Psoas muscle (tissue), 8 donors: Measurements from ENCODE around the gene PALLD. TPM values are rescaled to one million over a fixed set of nuclear protein-coding genes. Genes with fewer than 3 reads are reported as not detected.

Source experiments
- ATAC-seq, 4 donors: fragments of 200-7000 bp; cut with Tn5 transposase; one replicate each; pipeline ENCODE4 v1.9.1; 2020; ENCODE audit warnings: moderate library complexity in 3 of 4, mild to moderate bottlenecking in 2 of 4
- DNase-seq, 2 donors: peaks; one replicate each; pipeline ENCODE4 v3.0.0-alpha.2; 2020
- H3K27ac ChIP-seq: fragments of 200-600 bp; one replicate; pipeline ENCODE4 v1.8.0; 2022
- H3K27me3 ChIP-seq, 3 donors: fragments of 200-600 bp in 1 of 3; one replicate each; pipeline versions ENCODE4 v1.6.1 to v1.8.0; 2013 to 2022; ENCODE audit warnings: low read length in 2 of 3, mild to moderate bottlenecking in 2 of 3, moderate library complexity in 1 of 3; ENCODE audit not compliant: insufficient read depth in 3 of 3
- H3K36me3 ChIP-seq, 2 donors: fragments of 200-600 bp in 1 of 2; one replicate each; pipeline versions ENCODE4 v1.6.1 to v1.8.0; 2013 to 2022; ENCODE audit warnings: low read depth in 1 of 2, mild to moderate bottlenecking in 1 of 2, moderate library complexity in 1 of 2; ENCODE audit not compliant: insufficient read depth in 1 of 2
- H3K4me1 ChIP-seq: fragments of 200-600 bp; one replicate; pipeline ENCODE4 v1.8.0; 2022
- H3K4me3 ChIP-seq: fragments of 200-600 bp; one replicate; pipeline ENCODE4 v1.8.0; 2022; ENCODE audit warnings: mild to moderate bottlenecking
- H3K9me3 ChIP-seq: fragments of 200-600 bp; one replicate; pipeline ENCODE4 v1.8.0; 2022
- WGBS, 3 donors: extraction: QIAGEN DNeasy Blood & Tissue Kit; methylation state at CpG; one replicate each; pipeline versions ENCODE4 v1.1.6 to v1.1.7; 2013; 5-methylcytosine and 5-hydroxymethylcytosine counted together
- intact Hi-C, 2 donors: fragments of 100-400 bp; cut with DNase I; formaldehyde crosslinking; loops; one replicate each; pipeline versions ENCODE4 v1.11.0 to v1.14.2; 2022
- polyA plus RNA-seq, 3 donors: library from polyadenylated mRNA; stranded (reverse); fragments of 200-250 nt; gene quantifications; one replicate each; pipeline ENCODE4 v1.2.3, GENCODE V29; 2013
- total RNA-seq, 4 donors: library from RNA; stranded (reverse); fragmentation: NEBNext Ultra II Directional in 2 of 4; extraction: Animal tissue kit (Norgen Biotek cat#: 25700) in 2 of 4; gene quantifications; one replicate each; pipeline versions ENCODE4 v1.2.1 to v1.2.4, GENCODE V29; 2021 to 2023
- TF ChIP-seq, protein P1 (sequence below): fragments of 200-600 bp; IDR thresholded peaks from one replicate; pipeline ENCODE4 v1.8.0; 2022; ENCODE audit warnings: antibody characterized with exemption
- donor health status: healthy with polysubstance abuse.
- donor health status: DM: no; HTN: no; CAD: no; lungs with moderate emphysema.
- donor health status: Bipolar disorder and iron deficiency.
- donor health status: healthy.
- donor health status: DM: yes; HTN: yes; CAD: no.
- donor health status: DM: no; HTN: no; CAD: no.
- donor health status: DM: no; HTN: no; CAD: no.
- donor health status: DM: yes; HTN: yes; CAD: no.

Gene PALLD
- total and polyA plus RNA-seq, 7 donors = 19.2 to 245 (median 168) TPM

DNA sequence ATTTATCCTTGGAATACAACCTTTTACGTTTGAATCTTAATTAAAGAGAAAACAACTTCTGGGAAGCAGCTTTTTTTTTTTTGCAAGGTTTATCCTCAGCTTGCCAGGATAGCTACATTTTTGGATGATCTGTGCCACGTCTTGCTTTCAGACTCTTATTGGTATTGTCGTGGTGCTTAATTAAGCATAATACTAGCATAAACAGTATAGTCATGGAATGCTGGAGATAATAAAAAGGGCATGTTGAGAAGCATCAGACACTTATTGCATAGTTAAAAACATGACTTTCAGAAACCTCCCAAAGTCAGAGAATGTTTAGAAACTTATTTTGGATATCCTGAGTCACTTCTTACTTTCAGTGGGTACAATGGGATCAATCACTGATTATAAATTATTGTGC, 77.0 kb downstream of the PALLD start:
- ATAC-seq (no peak), DNase-seq (no peak)
- H3K27ac ChIP-seq = no peak overlapping the region
- H3K4me1 ChIP-seq = peaks cover 35% of the 10 kb centered on the region
- H3K9me3 ChIP-seq = no peaks in the 10 kb centered on the region
- H3K27me3 ChIP-seq = no peaks in the 10 kb centered on the region
- TF ChIP-seq, protein P1, sequence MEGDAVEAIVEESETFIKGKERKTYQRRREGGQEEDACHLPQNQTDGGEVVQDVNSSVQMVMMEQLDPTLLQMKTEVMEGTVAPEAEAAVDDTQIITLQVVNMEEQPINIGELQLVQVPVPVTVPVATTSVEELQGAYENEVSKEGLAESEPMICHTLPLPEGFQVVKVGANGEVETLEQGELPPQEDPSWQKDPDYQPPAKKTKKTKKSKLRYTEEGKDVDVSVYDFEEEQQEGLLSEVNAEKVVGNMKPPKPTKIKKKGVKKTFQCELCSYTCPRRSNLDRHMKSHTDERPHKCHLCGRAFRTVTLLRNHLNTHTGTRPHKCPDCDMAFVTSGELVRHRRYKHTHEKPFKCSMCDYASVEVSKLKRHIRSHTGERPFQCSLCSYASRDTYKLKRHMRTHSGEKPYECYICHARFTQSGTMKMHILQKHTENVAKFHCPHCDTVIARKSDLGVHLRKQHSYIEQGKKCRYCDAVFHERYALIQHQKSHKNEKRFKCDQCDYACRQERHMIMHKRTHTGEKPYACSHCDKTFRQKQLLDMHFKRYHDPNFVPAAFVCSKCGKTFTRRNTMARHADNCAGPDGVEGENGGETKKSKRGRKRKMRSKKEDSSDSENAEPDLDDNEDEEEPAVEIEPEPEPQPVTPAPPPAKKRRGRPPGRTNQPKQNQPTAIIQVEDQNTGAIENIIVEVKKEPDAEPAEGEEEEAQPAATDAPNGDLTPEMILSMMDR = no peak
- no peaks in the 10 kb centered on the region for H3K36me3 ChIP-seq
- intact Hi-C loops = loop anchor here in 1 of 2 donors (1.0 kb wide), 1 partner anchor 31 kb away; no protein-coding TSS in a partner anchor
- no peak overlapping the region for H3K4me3 ChIP-seq
- 63 to 85% (median 72%) methylated on average over 3 of the region's 3 CpGs for WGBS, 3 donors

DNA sequence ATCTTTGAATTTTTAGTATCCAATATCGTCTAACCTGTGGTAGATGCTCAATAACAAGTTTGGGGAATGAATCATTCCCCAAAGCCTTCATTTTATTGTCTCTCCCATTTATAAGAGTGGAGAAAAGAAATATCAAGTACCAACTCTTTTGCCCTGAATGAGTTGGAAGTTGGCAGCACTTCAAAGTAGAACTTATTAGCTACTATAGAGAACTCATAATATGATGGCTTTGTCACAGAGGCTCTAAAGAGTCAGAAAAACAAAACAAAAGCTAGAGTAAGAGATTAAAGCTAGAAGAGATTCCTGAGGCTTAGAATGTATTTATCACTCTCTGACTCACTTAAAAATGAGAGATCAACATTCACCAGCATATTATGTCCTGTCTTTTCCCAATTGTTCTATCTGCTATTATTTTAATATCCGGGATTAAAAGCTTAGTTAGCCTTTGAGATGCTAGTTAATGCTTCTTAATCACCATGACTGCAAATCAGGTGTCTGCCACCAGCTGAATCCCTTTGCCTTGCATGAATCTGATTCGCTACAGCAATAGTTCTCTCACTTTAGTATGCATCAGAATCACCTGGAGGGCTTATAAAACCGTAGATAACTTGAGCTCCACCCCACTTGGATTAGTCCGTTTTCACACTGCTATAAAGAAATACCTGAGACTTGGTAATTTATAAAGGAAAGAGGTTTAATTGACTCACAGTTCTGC, 77.9 kb downstream of the PALLD start:
- H3K9me3 ChIP-seq = no peaks in the 10 kb centered on the region
- H3K36me3 ChIP-seq = no peaks in the 10 kb centered on the region
- DNase-seq = no peak
- H3K27me3 ChIP-seq = no peaks in the 10 kb centered on the region
- no peak for ATAC-seq
- H3K4me1 ChIP-seq = peaks cover 27% of the 10 kb centered on the region
- no peak overlapping the region for H3K27ac ChIP-seq
- 81 to 90% (median 85%) methylated on average over 5 of the region's 5 CpGs for WGBS, 3 donors
- TF ChIP-seq, protein P1 = no peak
- no peak overlapping the region for H3K4me3 ChIP-seq
- intact Hi-C loops = loop anchor here in 1 of 2 donors (1.0 kb wide), 1 partner anchor 31 kb away; no protein-coding TSS in a partner anchor

DNA sequence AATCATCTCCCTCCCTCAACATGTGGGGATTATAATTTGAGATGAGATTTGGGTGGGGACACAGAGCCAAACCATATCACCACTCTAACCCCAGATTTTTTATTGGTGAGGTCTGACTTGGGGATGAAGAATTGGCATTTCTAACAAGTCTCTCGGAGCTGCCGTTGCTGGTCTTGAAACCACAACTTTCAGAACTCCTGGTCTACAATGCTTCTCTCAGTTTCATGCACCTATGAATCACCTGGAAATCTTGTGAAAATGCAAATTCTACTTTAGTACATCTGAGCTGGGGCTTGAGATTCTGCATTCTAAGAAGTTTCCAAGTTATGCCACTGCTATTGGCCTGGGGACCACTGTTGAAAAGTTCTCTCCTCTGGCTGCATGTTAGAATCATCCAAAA, 78.6 kb downstream of the PALLD start:
- intact Hi-C loops = no loop called here
- Histone ChIP-seq H3K36me3 (no peaks in the 10 kb centered on the region), H3K9me3 (no peaks in the 10 kb centered on the region), H3K4me1 (peaks cover 20% of the 10 kb centered on the region), H3K4me3 (no peak overlapping the region), H3K27ac (no peak overlapping the region), H3K27me3 (no peaks in the 10 kb centered on the region)
- TF ChIP-seq, protein P1 = no peak
- ATAC-seq = no peak
- 96 to 100% (median 97%) methylated on average over 2 of the region's 2 CpGs for WGBS, 3 donors
- no peak for DNase-seq

DNA sequence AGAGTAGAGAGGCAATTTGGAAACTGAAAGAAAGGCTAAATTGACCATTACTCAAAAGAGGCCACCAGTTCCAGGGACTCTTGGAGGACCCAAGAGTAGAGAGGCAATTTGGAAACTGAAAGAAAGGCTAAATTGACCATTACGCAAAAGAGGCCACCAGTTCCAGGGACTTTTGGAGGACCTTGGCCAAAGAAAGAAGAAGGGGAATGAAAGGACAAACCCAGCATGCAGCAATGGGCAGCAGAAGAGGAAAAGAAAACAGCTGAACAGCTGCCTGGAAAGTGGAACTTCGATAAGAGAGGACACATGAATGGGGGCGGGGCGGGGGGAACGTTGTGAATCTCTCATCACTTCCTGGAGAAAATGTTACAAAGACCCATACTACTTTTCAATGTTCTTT, 80.8 kb downstream of the PALLD start:
- WGBS, 3 donors = 40 to 48% (median 46%) methylated on average over 5 of the region's 5 CpGs
- TF ChIP-seq, protein P1 = no peak
- no peaks in the 10 kb centered on the region for H3K36me3 ChIP-seq
- no peak for DNase-seq
- intact Hi-C loops = no loop called here
- ATAC-seq = no peak
- no peaks in the 10 kb centered on the region for H3K9me3 ChIP-seq
- H3K4me1 ChIP-seq = no peaks in the 10 kb centered on the region
- no peak overlapping the region for H3K27ac ChIP-seq
- no peaks in the 10 kb centered on the region for H3K27me3 ChIP-seq
- H3K4me3 ChIP-seq = no peak overlapping the region
